H9 (cell line): ENCODE measurements around the gene TMEM151A. TPM values are rescaled to one million over a fixed set of nuclear protein-coding genes. Genes with fewer than 3 reads are reported as not detected.

Experiments used
- DNase-seq: peaks from one replicate; pipeline ENCODE4 v3.0.0-alpha.2; 2017
- H2AFZ ChIP-seq: one replicate; pipeline ENCODE4 v1.6.1; 2013; ENCODE audit warnings: mild to moderate bottlenecking, low read length, control low read depth, moderate library complexity
- H2AK5ac ChIP-seq: 2 replicates; pipeline ENCODE4 v1.6.1; 2013; ENCODE audit warnings: low read length, control low read depth, mixed read lengths; ENCODE audit not compliant: insufficient read length
- H2BK120ac ChIP-seq: one replicate; pipeline ENCODE4 v1.6.1; 2013; ENCODE audit warnings: low read depth, mild to moderate bottlenecking, low read length, control low read depth, inconsistent platforms; ENCODE audit not compliant: poor library complexity, severe bottlenecking
- H2BK12ac ChIP-seq: 2 replicates; pipeline ENCODE4 v1.6.1; 2013; ENCODE audit warnings: low read length, control low read depth, mixed read lengths, low read depth; ENCODE audit not compliant: insufficient read length
- H2BK15ac ChIP-seq: 2 replicates; pipeline ENCODE4 v1.6.1; 2013; ENCODE audit warnings: low read depth, low read length, control low read depth
- H2BK20ac ChIP-seq: one replicate; pipeline ENCODE4 v1.6.1; 2013; ENCODE audit warnings: low read depth, mild to moderate bottlenecking, low read length, control low read depth, inconsistent platforms; ENCODE audit not compliant: poor library complexity, severe bottlenecking
- H2BK5ac ChIP-seq: 2 replicates; pipeline ENCODE4 v1.6.1; 2013; ENCODE audit warnings: low read length, control low read depth, mixed read lengths; ENCODE audit not compliant: insufficient read length
- H3K14ac ChIP-seq: 2 replicates; pipeline ENCODE4 v1.6.1; 2013; ENCODE audit warnings: low read length, control low read depth; ENCODE audit not compliant: insufficient read depth
- H3K18ac ChIP-seq: 2 replicates; pipeline ENCODE4 v1.6.1; 2013; ENCODE audit warnings: low read depth, mild to moderate bottlenecking, mixed read lengths, low read length, control low read depth; ENCODE audit not compliant: insufficient read length
- H3K23ac ChIP-seq: 2 replicates; pipeline ENCODE4 v1.6.1; 2013; ENCODE audit warnings: low read length, control low read depth, mixed read lengths, low read depth; ENCODE audit not compliant: insufficient read length
- H3K23me2 ChIP-seq: 2 replicates; pipeline ENCODE4 v1.6.1; 2013; ENCODE audit warnings: low read depth, mild to moderate bottlenecking, mixed read lengths, low read length, control low read depth; ENCODE audit not compliant: insufficient read length, poor library complexity, severe bottlenecking
- H3K27ac ChIP-seq: 2 replicates; pipeline ENCODE4 v1.5.1; 2013; ENCODE audit warnings: low read length, control low read depth, mixed read lengths, low read depth; ENCODE audit not compliant: insufficient read length
- H3K27me3 ChIP-seq: 2 replicates; pipeline ENCODE4 v1.6.1; 2013; ENCODE audit warnings: low read length, control low read depth, inconsistent platforms; ENCODE audit not compliant: insufficient read depth
- H3K4ac ChIP-seq: 2 replicates; pipeline ENCODE4 v1.6.1; 2013; ENCODE audit warnings: low read depth, mild to moderate bottlenecking, control low read depth, inconsistent platforms, low read length, moderate library complexity
- H3K4me1 ChIP-seq: 2 replicates; pipeline ENCODE4 v1.6.1; 2013; ENCODE audit warnings: low read length, control low read depth, inconsistent platforms; ENCODE audit not compliant: insufficient read depth
- H3K4me2 ChIP-seq: 2 replicates; pipeline ENCODE4 v1.6.1; 2013; ENCODE audit warnings: low read length, control low read depth, mixed read lengths; ENCODE audit not compliant: insufficient read length, insufficient read depth
- H3K56ac ChIP-seq: 2 replicates; pipeline ENCODE4 v1.6.1; 2013; ENCODE audit warnings: low read depth, mild to moderate bottlenecking, mixed read lengths, low read length, control low read depth; ENCODE audit not compliant: insufficient read length
- H3K79me1 ChIP-seq: 2 replicates; pipeline ENCODE4 v1.6.1; 2013; ENCODE audit warnings: low read depth, mild to moderate bottlenecking, moderate library complexity, low read length, control low read depth, inconsistent platforms; ENCODE audit not compliant: insufficient read depth, poor library complexity, severe bottlenecking
- H3K79me2 ChIP-seq: 2 replicates; pipeline ENCODE4 v1.6.1; 2013; ENCODE audit warnings: low read length, control low read depth, inconsistent platforms; ENCODE audit not compliant: insufficient read depth
- H3K9ac ChIP-seq: 2 replicates; pipeline ENCODE4 v1.6.1; 2013; ENCODE audit warnings: low read length, control low read depth, mixed read lengths; ENCODE audit not compliant: insufficient read length; ENCODE audit errors: extremely low read depth
- H3K9me3 ChIP-seq: one replicate; pipeline ENCODE4 v1.6.1; 2013; ENCODE audit warnings: low read depth, low read length, inconsistent platforms; ENCODE audit not compliant: control insufficient read depth
- H3T11ph ChIP-seq: one replicate; pipeline ENCODE4 v1.6.1; 2013; ENCODE audit warnings: mild to moderate bottlenecking, low read length, control low read depth, inconsistent platforms
- H4K20me1 ChIP-seq: one replicate; pipeline ENCODE4 v1.6.1; 2013; ENCODE audit not compliant: control insufficient read depth, insufficient read length, insufficient read depth
- H4K5ac ChIP-seq: 2 replicates; pipeline ENCODE4 v1.6.1; 2013; ENCODE audit warnings: low read depth, mild to moderate bottlenecking, mixed read lengths, low read length, control low read depth; ENCODE audit not compliant: insufficient read length
- H4K8ac ChIP-seq: replicated peaks from 2 replicates; pipeline ENCODE4 v1.6.1; 2013; ENCODE audit warnings: low read length, control low read depth, mixed read lengths, low read depth; ENCODE audit not compliant: insufficient read length
- H4K91ac ChIP-seq: 2 replicates; pipeline ENCODE4 v1.6.1; 2013; ENCODE audit warnings: low read depth, mild to moderate bottlenecking, moderate library complexity, mixed read lengths, low read length, control low read depth; ENCODE audit not compliant: insufficient read length
- H3K27ac Mint-ChIP-seq, 3 experiments: 2 replicates in 2 of 3; 3 replicates in 1 of 3; pipeline ENCODE4 v1.8.0; 2020 to 2021; ENCODE audit warnings: mixed read lengths in 3 of 3, mild to moderate bottlenecking in 1 of 3, moderate library complexity in 1 of 3
- H3K27me3 Mint-ChIP-seq: 2 replicates; pipeline ENCODE4 v1.8.0; 2021; ENCODE audit warnings: low read depth, mild to moderate bottlenecking, moderate library complexity, mixed read lengths
- H3K36me3 Mint-ChIP-seq, 3 experiments: 2 replicates in 2 of 3; 3 replicates in 1 of 3; pipeline ENCODE4 v1.8.0; 2020 to 2021; ENCODE audit warnings: low read depth in 3 of 3, mixed read lengths in 3 of 3; ENCODE audit not compliant: insufficient read depth in 1 of 3
- H3K4me1 Mint-ChIP-seq, 2 experiments: 2 replicates each; pipeline ENCODE4 v1.8.0; 2020; ENCODE audit warnings: mixed read lengths in 2 of 2
- H3K4me3 Mint-ChIP-seq, 2 experiments: 2 replicates in 1 of 2; 3 replicates in 1 of 2; pipeline ENCODE4 v1.8.0; 2020 to 2021; ENCODE audit warnings: mild to moderate bottlenecking in 2 of 2, mixed read lengths in 2 of 2, moderate library complexity in 1 of 2
- H3K9me3 Mint-ChIP-seq, 2 experiments: 2 replicates in 1 of 2; 3 replicates in 1 of 2; pipeline ENCODE4 v1.8.0; 2020; ENCODE audit warnings: mild to moderate bottlenecking in 2 of 2, mixed read lengths in 2 of 2, moderate library complexity in 1 of 2
- CTCF ChIP-seq: fragments of 200-600 bp; sonication (generic); conservative IDR thresholded peaks from 3 replicates; pipeline ENCODE4 v1.8.0; 2021; ENCODE audit warnings: antibody characterized with exemption, mild to moderate bottlenecking
- WGBS: extraction: QIAGEN DNeasy Blood & Tissue Kit; methylation state at CpG from one replicate; pipeline ENCODE4 v1.1.7; 2013; ENCODE audit warnings: missing lambda C conversion rate, low lambda C conversion rate, mixed read lengths; ENCODE audit not compliant: insufficient read length; ENCODE audit errors: extremely low coverage; 5-methylcytosine and 5-hydroxymethylcytosine counted together
- total RNA-seq: library from RNA; stranded (reverse); gene quantifications from 2 replicates; pipeline ENCODE4 v1.2.1, GENCODE V29; 2021

TMEM151A gene
- total RNA-seq, 1 experiment from 2014 or later = 1.2 TPM

GRCh38 chr11:66281776-66282467 lies 9.8 kb upstream of the TMEM151A start:
- Mint-ChIP-seq H3K4me1 (peaks cover 25 to 29% of the 10 kb centered on the region in 2 experiments), H3K27me3 (peaks cover 23% of the 10 kb centered on the region), H3K27ac (peak overlapping the region in 1 of 3 experiments; percentile 78; a peak in 2 of 7 replicates), H3K9me3 (no peaks in the 10 kb centered on the region), H3K36me3 (peaks cover 0 to 10% (median 9%) of the 10 kb centered on the region in 3 experiments; a peak in 5 of 7 replicates), H3K4me3 (peak overlapping the region in 1 of 2 experiments; percentile 23; a peak in 1 of 5 replicates)
- no peak overlapping the region for H2BK15ac ChIP-seq
- no peaks in the 10 kb centered on the region for H3K79me2 ChIP-seq
- no peak overlapping the region for H3K4me2 ChIP-seq
- H3K9ac ChIP-seq = no peak overlapping the region
- H3K23ac ChIP-seq = no peak overlapping the region
- no peak for DNase-seq
- no peaks in the 10 kb centered on the region for H4K20me1 ChIP-seq
- H3K27ac ChIP-seq = no peak overlapping the region
- H2AK5ac ChIP-seq = no peak overlapping the region
- no peaks in the 10 kb centered on the region for H3K27me3 ChIP-seq
- no peak overlapping the region for H2BK120ac ChIP-seq
- no peak overlapping the region for H2AFZ ChIP-seq
- no peak overlapping the region for H3K56ac ChIP-seq
- TF ChIP-seq CTCF = no peak
- no peaks in the 10 kb centered on the region for H3K9me3 ChIP-seq
- H4K8ac ChIP-seq = no peak overlapping the region
- H3K23me2 ChIP-seq = no peaks in the 10 kb centered on the region
- H3T11ph ChIP-seq = no peak overlapping the region
- H4K91ac ChIP-seq = no peak overlapping the region
- H3K14ac ChIP-seq = peak overlapping the region; percentile 18; the same call in 1 of the 2 replicates
- H2BK12ac ChIP-seq = no peak overlapping the region
- H2BK5ac ChIP-seq = no peak overlapping the region
- no peak overlapping the region for H3K4ac ChIP-seq
- no peak overlapping the region for H2BK20ac ChIP-seq
- H3K79me1 ChIP-seq = no peaks in the 10 kb centered on the region
- no peaks in the 10 kb centered on the region for H3K4me1 ChIP-seq
- no peak overlapping the region for H4K5ac ChIP-seq
- no CpG with 5 or more reads among the region's 20 CpGs for whole genome bisulfite sequencing
- peak overlapping the region; percentile 10 for H3K18ac ChIP-seq
